ENCODE data around the gene FNBP1L.

DNA sequence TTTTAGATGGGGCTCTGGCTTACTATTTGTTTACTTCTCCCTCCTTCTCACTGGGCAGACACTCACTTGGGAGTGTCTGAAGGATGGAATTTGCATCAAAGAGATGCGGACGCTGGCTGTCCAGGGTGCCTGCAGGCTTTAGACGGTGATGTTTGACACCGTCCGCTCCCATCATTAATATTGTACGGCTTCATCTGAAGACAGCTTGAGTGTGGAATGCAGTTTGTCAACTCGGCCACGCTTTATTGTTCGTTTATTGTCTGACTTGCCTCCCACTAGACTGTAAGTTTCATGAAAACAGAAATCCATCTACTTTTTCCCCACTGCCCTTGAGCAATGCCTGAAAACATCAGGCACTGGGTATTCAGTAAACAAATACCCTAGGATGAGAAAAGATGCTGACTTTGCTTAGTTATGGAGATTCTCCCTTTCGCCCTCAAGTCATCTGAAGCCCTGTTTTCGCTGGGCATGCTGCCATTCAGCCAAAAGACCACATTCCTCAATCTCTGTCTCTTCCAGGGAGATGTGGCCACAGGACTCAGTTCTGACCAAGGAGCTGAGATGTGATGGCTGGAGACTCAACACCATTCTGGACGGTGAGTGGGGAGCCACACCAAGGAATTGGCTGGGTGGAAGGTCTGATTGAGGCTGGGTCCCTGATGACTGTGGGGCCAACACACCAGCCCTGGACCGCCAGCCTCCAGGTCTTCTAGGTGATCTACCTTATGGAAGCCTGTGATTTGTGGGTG, 146.1 kb downstream of the FNBP1L start:
- TF ChIP-seq EZH2 (IDR thresholded peaks at IDR 0.05) (no peak), POLR2AphosphoS5 (IDR thresholded peaks at IDR 0.05; ENCODE audit: borderline replicate concordance, low read depth, low read length) (no peak), FOXP2 (optimal IDR thresholded peaks at IDR 0.05; ENCODE audit: control extremely low read depth, extremely low read length, insufficient read depth) (no peak)

Measured in SK-N-MC (cell line).